IMR-90 (cell line): ENCODE measurements around the gene HYCC1.

Experiments
- CTCF ChIP-seq: conservative IDR thresholded peaks from 2 replicates; pipeline ENCODE4 v1.5.1; 2012; ENCODE audit warnings: mild to moderate bottlenecking, low read depth, low read length, improper control_type of control experiment
- POLR2A ChIP-seq: IDR thresholded peaks from 2 replicates; pipeline ENCODE4 v1.6.1; 2012; ENCODE audit warnings: mild to moderate bottlenecking, low read depth, low read length
- RAD21 ChIP-seq: IDR thresholded peaks from 2 replicates; pipeline ENCODE4 v1.6.1; 2012; ENCODE audit warnings: low read length, improper control_type of control experiment
- RFX5 ChIP-seq: IDR thresholded peaks from 2 replicates; pipeline ENCODE4 v1.8.0; 2012; ENCODE audit warnings: low read depth, mild to moderate bottlenecking, low read length, moderate library complexity

- TF ChIP-seq RAD21 = no peak
- TF ChIP-seq CTCF = no peak
- no peak for TF ChIP-seq POLR2A
- no peak for TF ChIP-seq RFX5
These were observed 10.5 kb upstream of the HYCC1 start for GRCh38 chr7:23024454-23024853.
